Globus pallidus (tissue), 1 donor: Measurements from ENCODE around the gene ALDH3B1.
"Not testable (repeated sequence)": the region's sequence is repeated elsewhere in the genome, so short reads cannot be mapped to it uniquely, and the experiment has no call there.

Source experiments
- DNase-seq: peaks from one replicate; pipeline ENCODE4 v3.0.0-alpha.2; 2015; ENCODE audit warnings: low spot score

ALDH3B1 gene

GRCh38 chr11:68010090-68011041 is at the start of gene ALDH3B1:
Gene ALDH3B1 (plus strand): TSS chr11:68010327. CDS start chr11:68015298, 4,971 bp downstream.
- peak; percentile 81 for DNase-seq

GRCh38 chr11:67963217-67963616 is 46.9 kb upstream of the ALDH3B1 start:
- DNase-seq: not testable (repeated sequence)

GRCh38 chr11:67963879-67964278 is 46.2 kb upstream of the ALDH3B1 start:
- not testable (repeated sequence) for DNase-seq

- DNase-seq: not testable (repeated sequence)
Observed at GRCh38 chr11:67964746-67965145, 45.4 kb upstream of the ALDH3B1 start.

GRCh38 chr11:67965830-67966348 is 44.2 kb upstream of the ALDH3B1 start:
- DNase-seq: not testable (repeated sequence)

GRCh38 chr11:67974746-67975145 is 35.4 kb upstream of the ALDH3B1 start:
- not testable (repeated sequence) for DNase-seq

- DNase-seq: not testable (repeated sequence)
Observed at GRCh38 chr11:67978766-67979418, 31.2 kb upstream of the ALDH3B1 start.

GRCh38 chr11:67981226-67981625 is 28.9 kb upstream of the ALDH3B1 start:
- DNase-seq: not testable (repeated sequence)

GRCh38 chr11:67982255-67982857 is 27.8 kb upstream of the ALDH3B1 start:
- DNase-seq: not testable (repeated sequence)

GRCh38 chr11:67983951-67984350 is 26.2 kb upstream of the ALDH3B1 start:
- DNase-seq: no peak

GRCh38 chr11:67985302-67985701 is 24.8 kb upstream of the ALDH3B1 start:
- DNase-seq: not testable (repeated sequence)

GRCh38 chr11:67990546-67991346 is 19.4 kb upstream of the ALDH3B1 start:
- not testable (repeated sequence) for DNase-seq

GRCh38 chr11:67991347-67992121 is 18.6 kb upstream of the ALDH3B1 start:
- DNase-seq: not testable (repeated sequence)

GRCh38 chr11:67993821-67994220 is 16.3 kb upstream of the ALDH3B1 start:
- DNase-seq: not testable (repeated sequence)

GRCh38 chr11:67994387-67994786 is 15.7 kb upstream of the ALDH3B1 start:
- not testable (repeated sequence) for DNase-seq

- not testable (repeated sequence) for DNase-seq
Observed at GRCh38 chr11:67995129-67995528, 15.0 kb upstream of the ALDH3B1 start.

- DNase-seq: not testable (repeated sequence)
Observed at GRCh38 chr11:67995579-67995978, 14.5 kb upstream of the ALDH3B1 start.

GRCh38 chr11:67996051-67996450 is 14.1 kb upstream of the ALDH3B1 start:
- no peak for DNase-seq

- DNase-seq: no peak
Observed at GRCh38 chr11:67996622-67997474, 13.3 kb upstream of the ALDH3B1 start.
